RWPE1 (cell line): ENCODE data around the gene ZNFX1.

Experiments
- CTCF ChIA-PET: fragments of 350-600 bp; sonication (Branson Sonifier 250); formaldehyde crosslinking; extraction: SDS; loops from one replicate; lab custom pipeline; 2021; lab: Yijun Ruan, JAX
- POLR2A ChIA-PET: fragments of 400-600 bp; formaldehyde crosslinking; extraction: SDS; loops from one replicate; lab custom pipeline; 2020; ENCODE audit warnings: antibody characterized with exemption; ENCODE audit not compliant: low non-redundant PET; lab: Yijun Ruan, JAX
- DNase-seq: peaks from one replicate; pipeline ENCODE4 v3.0.0; 2012; ENCODE audit warnings: low spot score
- H3K27ac ChIP-seq: fragments of 450-650 bp; 2 replicates; pipeline ENCODE4 v1.5.1; 2017
- CTCF ChIP-seq: fragments of 450-650 bp; conservative IDR thresholded peaks from 2 replicates; pipeline ENCODE4 v1.5.1; 2017; ENCODE audit warnings: low read depth, mild to moderate bottlenecking

ZNFX1 gene

DNA sequence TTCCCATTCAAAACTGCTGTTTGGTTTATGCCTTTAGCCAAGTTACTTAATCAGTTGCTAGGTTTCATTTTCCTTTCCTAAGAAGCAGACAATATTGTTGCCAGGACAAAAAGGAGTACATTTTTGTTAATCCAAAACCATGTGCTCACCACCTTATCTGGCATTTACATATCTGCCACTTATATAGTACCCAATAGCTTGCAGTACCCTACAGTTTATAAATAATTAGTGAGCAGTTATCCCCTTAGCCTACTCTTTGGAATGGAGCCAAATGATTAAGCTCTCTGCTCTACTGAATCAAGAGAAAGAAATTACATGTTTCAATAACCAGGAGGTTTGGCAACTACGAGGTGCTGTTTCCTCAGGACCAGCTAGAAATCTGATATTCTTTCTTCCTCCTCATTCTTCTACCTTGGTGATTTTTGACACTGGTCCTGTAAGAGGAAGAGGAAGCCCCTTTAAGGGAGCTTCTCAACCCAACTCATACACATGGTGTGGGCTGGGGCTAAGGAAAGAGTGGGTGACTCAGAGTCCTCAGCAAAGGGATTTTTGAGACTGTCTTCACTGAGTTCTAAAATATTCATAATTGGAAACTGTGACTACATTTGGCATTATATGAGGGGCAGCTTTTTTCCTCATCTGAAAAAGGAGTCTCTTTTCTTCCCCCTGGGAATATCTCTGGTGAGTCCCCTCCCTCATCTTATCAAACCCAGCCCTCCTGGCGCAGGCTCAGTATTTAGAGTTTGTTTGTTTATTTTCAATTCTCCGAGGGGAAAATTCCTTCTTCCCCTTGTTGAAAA, 1.5 kb downstream of the ZNFX1 start:
- peak overlapping the region; percentile 95 for H3K27ac ChIP-seq
- no peak for TF ChIP-seq CTCF
- POLR2A ChIA-PET = interaction anchor here (0.5 kb wide), 1 partner anchor 907 kb away, joined by 3 read pairs; no protein-coding TSS in a partner anchor
- no peak for DNase-seq
- CTCF ChIA-PET = interaction anchor here (0.5 to 0.9 kb wide), 2 partner anchors 47 to 193 kb away, joined by 3 to 4 read pairs; no protein-coding TSS in a partner anchor

GRCh38 chr20:49275636-49276035, 2.2 kb downstream of the ZNFX1 start:
- H3K27ac ChIP-seq = peak overlapping the region; percentile 33; the same call in 1 of the 2 replicates
- DNase-seq = no peak
- TF ChIP-seq CTCF = no peak
- CTCF ChIA-PET = interaction anchor here (0.6 kb wide), 1 partner anchor 47 kb away, joined by 3 read pairs; no protein-coding TSS in a partner anchor
- POLR2A ChIA-PET = no interaction called here

DNA sequence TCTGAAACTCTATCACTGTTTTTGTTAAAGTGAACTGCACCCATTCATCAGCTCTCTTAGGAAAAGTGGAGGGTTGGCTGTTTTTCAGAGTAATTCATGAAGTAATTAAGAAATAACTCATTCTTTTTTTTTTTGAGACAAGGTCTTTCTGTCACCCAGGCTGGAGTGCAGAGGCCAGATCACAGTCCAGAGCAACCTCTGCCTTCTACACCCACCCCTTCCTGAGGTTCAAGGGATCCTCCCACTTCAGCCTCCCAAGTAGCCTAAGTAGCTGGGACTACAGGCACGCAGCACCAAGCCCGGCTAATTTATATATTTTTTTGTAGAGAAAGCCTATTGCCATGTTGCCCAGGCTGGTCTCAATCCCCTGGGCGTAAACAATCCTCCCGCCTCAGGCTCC, 2.6 kb downstream of the ZNFX1 start:
- no peak for DNase-seq
- TF ChIP-seq CTCF = no peak
- peak overlapping the region; percentile 33; the same call in 1 of the 2 replicates for H3K27ac ChIP-seq
- CTCF ChIA-PET = interaction anchor here (0.6 kb wide), 2 partner anchors 47 to 342 kb away, joined by 3 read pairs; no protein-coding TSS in a partner anchor
- POLR2A ChIA-PET = no interaction called here

GRCh38 chr20:49273696-49274277, 4.1 kb downstream of the ZNFX1 start:
- H3K27ac ChIP-seq = no peak overlapping the region
- ChIA-PET CTCF (interaction anchor here (1.0 kb wide), 1 partner anchor 42 kb away, joined by 4 read pairs; no protein-coding TSS in a partner anchor), POLR2A (interaction anchor here (0.6 kb wide), 1 partner anchor 77 kb away, joined by 3 read pairs; no protein-coding TSS in a partner anchor)
- DNase-seq = no peak
- TF ChIP-seq CTCF = no peak

GRCh38 chr20:49272654-49273053, 5.2 kb downstream of the ZNFX1 start:
- CTCF ChIA-PET = no interaction called here
- POLR2A ChIA-PET = no interaction called here
- no peak overlapping the region for H3K27ac ChIP-seq
- no peak for DNase-seq
- no peak for TF ChIP-seq CTCF

- CTCF ChIA-PET = interaction anchor here (0.5 to 1.3 kb wide), 3 partner anchors 18 to 26 kb away, joined by 3 to 5 read pairs (median 4); no protein-coding TSS in a partner anchor
- POLR2A ChIA-PET = no interaction called here
- no peak overlapping the region for H3K27ac ChIP-seq
These were observed 7.1 kb downstream of the ZNFX1 start for GRCh38 chr20:49270736-49271135.

More at GRCh38 chr20:49270736-49271135, 7.1 kb downstream of the ZNFX1 start:
- DNase-seq = no peak
- TF ChIP-seq CTCF = no peak
